Heart right ventricle (tissue), 16 donors: Measurements from ENCODE around the gene CDK5R1. TPM values are rescaled to one million over a fixed set of nuclear protein-coding genes. Genes with fewer than 3 reads are reported as not detected.
"Not testable (repeated sequence)": the region's sequence is repeated elsewhere in the genome, so short reads cannot be mapped to it uniquely, and the experiment has no call there.

Experiments used
- ATAC-seq, 8 donors: fragments of 200-7000 bp; cut with Tn5 transposase; one replicate each; pipeline ENCODE4 v1.9.1; 2020; ENCODE audit warnings: mild to moderate bottlenecking in 8 of 8, moderate library complexity in 8 of 8, moderate number of reproducible peaks in 1 of 8
- DNase-seq, 2 donors: peaks; one replicate each; pipeline ENCODE4 v3.0.0-alpha.2; 2020
- H3K27ac ChIP-seq, 10 donors: fragments of 200-600 bp; sonication (generic) in 2 of 10; one replicate each; pipeline versions ENCODE4 v1.5.0 to v1.8.0; 2020 to 2022; ENCODE audit warnings: mild to moderate bottlenecking in 3 of 10
- H3K27me3 ChIP-seq, 7 donors: fragments of 200-600 bp; one replicate each; pipeline ENCODE4 v1.8.0; 2021 to 2022; ENCODE audit warnings: mild to moderate bottlenecking in 2 of 7
- H3K36me3 ChIP-seq, 9 donors: fragments of 200-600 bp; sonication (generic) in 1 of 9; one replicate each; pipeline versions ENCODE4 v1.5.0 to v1.8.0; 2020 to 2022; ENCODE audit warnings: mild to moderate bottlenecking in 2 of 9
- H3K4me1 ChIP-seq, 9 donors: fragments of 200-600 bp; sonication (generic) in 1 of 9; one replicate each; pipeline versions ENCODE4 v1.5.0 to v1.8.0; 2020 to 2022; ENCODE audit warnings: mild to moderate bottlenecking in 4 of 9
- H3K4me3 ChIP-seq, 10 donors: fragments of 200-600 bp; sonication (generic) in 2 of 10; one replicate each; pipeline versions ENCODE4 v1.5.0 to v1.8.0; 2020 to 2022; ENCODE audit warnings: mild to moderate bottlenecking in 7 of 10, moderate library complexity in 2 of 10
- H3K9me3 ChIP-seq, 11 donors: fragments of 200-600 bp in 10 of 11; sonication (generic) in 2 of 11; one replicate each; pipeline versions ENCODE4 v1.5.0 to v1.8.0; 2013 to 2022; ENCODE audit warnings: mild to moderate bottlenecking in 2 of 11, control low read depth in 1 of 11, moderate library complexity in 1 of 11
- CTCF ChIP-seq, 9 donors: fragments of 200-600 bp; sonication (generic) in 2 of 9; IDR thresholded peaks; one replicate each; pipeline versions ENCODE4 v1.5.0 to v1.8.0; 2021 to 2022; ENCODE audit warnings: antibody characterized with exemption in 9 of 9, mild to moderate bottlenecking in 5 of 9, moderate library complexity in 1 of 9
- WGBS, 2 donors: extraction: QIAGEN DNeasy Blood & Tissue Kit; methylation state at CpG; one replicate each; pipeline ENCODE4 v1.1.7; 2013; ENCODE audit warnings: inconsistent platforms in 1 of 2; 5-methylcytosine and 5-hydroxymethylcytosine counted together
- intact Hi-C, 10 donors: fragments of 100-400 bp; cut with DNase I; formaldehyde crosslinking; loops; one replicate each; pipeline versions ENCODE4 v1.11.1 to v1.14.2; 2022
- polyA plus RNA-seq, 2 donors: library from polyadenylated mRNA; stranded (reverse); fragments of 200-250 nt; gene quantifications; one replicate each; pipeline ENCODE4 v1.2.3, GENCODE V29; 2013
- total RNA-seq, 10 donors: library from RNA; stranded (reverse); fragmentation: NEBNext Ultra II Directional in 3 of 10; extraction: Animal tissue kit (Norgen Biotek cat#: 25700) in 3 of 10; gene quantifications; one replicate each; pipeline versions ENCODE4 v1.2.1 to v1.2.4, GENCODE V29; 2021 to 2023
- donor health status: Arrhythmogenic right ventricular cardiomyopathy.
- donor health status: ischemic (EF 13 %, LVEDD 7.1; RV severe dilation, severe dysfunction).
- donor health status: healthy with polysubstance abuse.
- donor health status: DM: no; HTN: yes; CAD: no.
- donor health status: DM: no; HTN: no; CAD: no.
- donor health status: ischemic (EF 25% LVEDD 6.9; RV normal size, moderate dysfunction).
- donor health status: ischemic (EF 25% LVEDD 5.7; RV mildly dilated, moderate dysfunction).
- donor health status: healthy.
- donor health status: DM: yes; HTN: yes; CAD: no.
- donor health status: Ischemic cardiomyopathy.
- donor health status: ischemic (EF 35%, LVEDD 5.7; RV mildly dilated, moderate dysfunction).
- donor health status: nonischemic (EF 11% LVEDD 7.7; RV severe dilation, severe dysfunction).
- donor health status: DM: yes; HTN: yes; CAD: no.
- donor health status: PGD.
- donor health status: ischemic (EF 29% LVEDD 5.4; RV normal size, mild dysfunction).
- donor health status: nonischemic (EF 23%, LVEDD 6.1; RV moderate dilation, normal function).

Gene CDK5R1
- total and polyA plus RNA-seq, 12 donors: 0.66 to 2.1 (median 1.3) TPM

GRCh38 chr17:32446949-32447348 lies 39.8 kb upstream of the CDK5R1 start:
- ATAC-seq (no peak), DNase-seq (no peak)
- no peak overlapping the region for H3K27ac ChIP-seq
- peaks cover 2 to 34% (median 28%) of the 10 kb centered on the region in 9 donors for H3K4me1 ChIP-seq
- no peaks in the 10 kb centered on the region for H3K9me3 ChIP-seq
- intact Hi-C loops: loop anchor here in 1 of 10 donors (10.0 kb wide), 1 partner anchor 92 kb away; the partner anchor contains the start of gene ZNF207
- WGBS, 2 donors: 76 to 79% methylated on average over 2 of the region's 2 CpGs
- H3K36me3 ChIP-seq: peaks cover 0 to 53% (median 29%) of the 10 kb centered on the region in 9 donors
- TF ChIP-seq CTCF (IDR thresholded peaks at IDR 0.05): no peak
- no peak overlapping the region for H3K4me3 ChIP-seq
- H3K27me3 ChIP-seq: no peaks in the 10 kb centered on the region

DNA sequence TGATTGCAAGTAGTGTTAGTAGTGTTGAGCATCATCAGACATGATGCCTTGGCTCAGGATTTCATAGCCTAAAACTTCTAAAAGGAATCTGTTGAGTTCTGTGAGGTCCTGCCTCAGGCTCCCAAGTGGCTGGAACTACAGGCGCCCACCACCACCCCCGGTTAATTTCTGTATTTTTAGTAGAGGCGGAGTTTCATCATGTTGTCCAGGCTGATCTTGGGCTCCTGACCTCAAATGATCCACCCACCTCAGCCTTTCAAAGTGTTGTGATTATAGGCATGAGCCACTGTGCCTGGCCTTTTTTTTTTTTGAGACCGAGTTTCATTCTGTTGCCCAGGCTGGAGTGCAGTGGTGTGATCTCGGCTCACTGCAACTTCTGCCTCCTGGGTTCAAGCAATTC lies 36.8 kb upstream of the CDK5R1 start:
- peaks cover 0 to 83% (median 58%) of the 10 kb centered on the region in 9 donors for H3K36me3 ChIP-seq
- H3K27ac ChIP-seq: no peak overlapping the region
- intact Hi-C loops: loop anchor here in 1 of 10 donors (10.0 kb wide), 1 partner anchor 95 kb away; the partner anchor contains the start of gene ZNF207

DNA sequence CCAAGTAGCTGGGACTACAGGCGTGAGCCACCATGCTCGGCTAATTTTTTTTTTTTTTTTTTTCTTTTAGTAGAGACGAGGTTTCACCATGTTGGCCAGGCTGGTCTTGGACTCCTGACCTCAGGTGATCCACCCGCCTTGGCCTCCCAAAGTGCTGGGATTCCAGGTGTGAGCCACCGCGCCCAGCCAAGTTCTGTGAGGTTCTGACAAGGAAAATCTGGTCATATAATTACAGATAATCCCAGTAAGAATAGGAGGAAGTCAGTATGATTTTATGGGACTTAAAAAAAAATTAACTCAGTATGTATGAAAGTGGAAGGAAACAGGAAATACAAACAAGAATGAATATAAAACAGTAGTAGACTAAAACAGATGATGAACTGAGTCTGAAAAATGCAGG lies 36.4 kb upstream of the CDK5R1 start:
- Histone ChIP-seq H3K4me1 (peaks cover 2 to 31% (median 19%) of the 10 kb centered on the region in 9 donors), H3K36me3 (peaks cover 0 to 87% (median 62%) of the 10 kb centered on the region in 9 donors)
- H3K27me3 ChIP-seq, H3K9me3 ChIP-seq, H3K4me3 ChIP-seq, intact Hi-C loops, ATAC-seq, DNase-seq, H3K27ac ChIP-seq: not testable (repeated sequence)
- WGBS, 2 donors: 77 to 85% methylated on average over 6 of the region's 6 CpGs

More for the DNA sequence above, 36.8 kb upstream of the CDK5R1 start:
- no peak for DNase-seq
- no peak for ATAC-seq
- Histone ChIP-seq H3K4me1 (peaks cover 2 to 35% (median 22%) of the 10 kb centered on the region in 9 donors), H3K27me3 (no peaks in the 10 kb centered on the region), H3K9me3 (no peaks in the 10 kb centered on the region), H3K4me3 (no peak overlapping the region)
- TF ChIP-seq CTCF (IDR thresholded peaks at IDR 0.05): no peak
- WGBS, 2 donors: 93 to 96% methylated on average over 5 of the region's 5 CpGs

- no peak for TF ChIP-seq CTCF (IDR thresholded peaks at IDR 0.05)
These were observed 34.9 kb upstream of the CDK5R1 start for GRCh38 chr17:32451879-32452278.

GRCh38 chr17:32452281-32452680 lies 34.5 kb upstream of the CDK5R1 start:
- WGBS, 2 donors: 77 to 84% methylated on average over 1 of the region's 1 CpG
- Histone ChIP-seq H3K9me3 (no peaks in the 10 kb centered on the region), H3K36me3 (peaks cover 0 to 100% (median 76%) of the 10 kb centered on the region in 9 donors), H3K4me3 (no peak overlapping the region), H3K27me3 (no peaks in the 10 kb centered on the region), H3K4me1 (peaks cover 0 to 12% (median 1%) of the 10 kb centered on the region in 9 donors), H3K27ac (no peak overlapping the region)
- intact Hi-C loops: no loop called here
- no peak for DNase-seq
- no peak for TF ChIP-seq CTCF (IDR thresholded peaks at IDR 0.05)
- ATAC-seq: no peak

More at GRCh38 chr17:32451879-32452278, 34.9 kb upstream of the CDK5R1 start:
- Histone ChIP-seq H3K36me3 (peaks cover 0 to 100% (median 75%) of the 10 kb centered on the region in 9 donors), H3K4me3 (no peak overlapping the region), H3K27ac (no peak overlapping the region), H3K27me3 (no peaks in the 10 kb centered on the region), H3K4me1 (peaks cover 0 to 16% (median 4%) of the 10 kb centered on the region in 9 donors), H3K9me3 (no peaks in the 10 kb centered on the region)
- intact Hi-C loops: no loop called here
- ATAC-seq: no peak
- 73 to 83% methylated on average over 2 of the region's 2 CpGs for WGBS, 2 donors
- DNase-seq: no peak
